HG03571 (cell line): Measurements from ENCODE around the gene NEDD4.
"Not testable (repeated sequence)": the region's sequence is repeated elsewhere in the genome, so short reads cannot be mapped to it uniquely, and the experiment has no call there.

Experiments
- ATAC-seq: cut with Tn5 transposase; IDR thresholded peaks from one replicate; pipeline ENCODE4 v1.9.1; 2021; ENCODE audit not compliant: unreplicated experiment

NEDD4 gene

GRCh38 chr15:55834331-55834730, 159.1 kb downstream of the NEDD4 start:
- ATAC-seq, result no peak

- no peak for ATAC-seq
Measured at GRCh38 chr15:55829826-55830225, 163.6 kb downstream of the NEDD4 start.

GRCh38 chr15:55827955-55828354, 165.5 kb downstream of the NEDD4 start:
- no peak for ATAC-seq

- ATAC-seq, result no peak
Measured at GRCh38 chr15:55827204-55827603, 166.2 kb downstream of the NEDD4 start.

- ATAC-seq, result no peak
Measured at GRCh38 chr15:55824857-55825613, 168.4 kb downstream of the NEDD4 start.

GRCh38 chr15:55823699-55824340, 169.6 kb downstream of the NEDD4 start:
- ATAC-seq, result no peak

- no peak for ATAC-seq
Measured at GRCh38 chr15:55823191-55823670, 170.2 kb downstream of the NEDD4 start.

- not testable (repeated sequence) for ATAC-seq
Measured at GRCh38 chr15:55821740-55822139, 171.7 kb downstream of the NEDD4 start.

- ATAC-seq, result no peak
Measured at GRCh38 chr15:55820043-55820442, 173.4 kb downstream of the NEDD4 start.

- no peak for ATAC-seq
Measured at GRCh38 chr15:55819397-55820034, 173.9 kb downstream of the NEDD4 start.

GRCh38 chr15:55816017-55816416, 177.4 kb downstream of the NEDD4 start:
- no peak for ATAC-seq

GRCh38 chr15:55802600-55803376, 190.6 kb downstream of the NEDD4 start:
- no peak for ATAC-seq

- no peak for ATAC-seq
Measured at GRCh38 chr15:55800216-55800615, 193.2 kb downstream of the NEDD4 start.

- ATAC-seq, result no peak
Measured at GRCh38 chr15:55799291-55800212, 193.9 kb downstream of the NEDD4 start.

- no peak for ATAC-seq
Measured at GRCh38 chr15:55796321-55796965, 197.0 kb downstream of the NEDD4 start.

GRCh38 chr15:55795031-55795430, 198.4 kb downstream of the NEDD4 start:
- ATAC-seq, result no peak

GRCh38 chr15:55791551-55792400, 201.6 kb downstream of the NEDD4 start:
- ATAC-seq, result no peak

GRCh38 chr15:55789066-55789660, 204.2 kb downstream of the NEDD4 start:
- no peak for ATAC-seq
